Limb (tissue), 2 donors: ENCODE data around the gene SP2.

Experiments used
- DNase-seq, 2 donors: peaks; one replicate each; pipeline ENCODE4 v3.0.0-alpha.2; 2016; ENCODE audit errors: extremely low spot score in 2 of 2

The SP2 gene

DNA sequence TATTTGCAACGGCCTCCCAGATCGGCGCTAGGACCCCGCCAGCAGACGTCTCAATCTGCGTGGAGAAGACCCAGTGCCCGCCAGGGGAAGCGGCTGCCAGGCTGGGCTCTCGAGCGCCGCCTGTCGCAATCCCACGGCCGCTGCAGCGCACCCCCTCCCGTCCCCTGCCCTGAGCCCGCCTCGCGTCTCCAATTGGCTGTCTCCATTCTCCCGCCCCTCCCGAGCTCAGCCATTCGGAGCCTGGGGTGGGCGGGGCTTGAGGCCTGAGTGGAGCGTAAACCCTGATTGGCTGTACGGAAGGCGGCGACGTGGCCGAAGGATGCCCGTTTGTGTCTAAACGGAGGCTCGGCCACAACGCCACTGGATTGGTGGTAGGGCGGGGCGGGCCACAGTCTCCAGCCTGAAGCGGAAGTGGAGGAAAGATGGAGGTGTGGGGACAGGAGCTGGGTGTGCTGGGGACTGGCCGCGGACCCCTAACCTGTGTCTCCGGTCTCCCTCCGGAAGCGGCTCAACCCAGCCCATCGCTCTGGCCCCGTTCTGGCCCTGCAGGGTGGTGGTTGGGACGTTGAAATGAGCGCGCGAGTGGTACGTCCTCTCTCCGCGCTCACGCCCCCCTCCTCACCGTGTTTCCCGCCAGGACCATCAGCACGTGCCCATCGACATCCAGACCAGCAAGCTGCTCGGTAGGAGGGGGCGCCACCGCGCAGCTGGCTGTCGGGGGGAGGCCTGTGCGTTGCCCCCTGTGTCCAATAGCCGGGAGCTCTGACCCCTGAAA, 74.9 kb downstream of the SP2 start, which contains the start of gene CDK5RAP3:
TSS of gene CDK5RAP3 (plus strand) at position 389 of the 775 bp plus-strand sequence. CDS start at position 423, 34 bp downstream.
- peak; percentile 99 to 100 for DNase-seq

DNA sequence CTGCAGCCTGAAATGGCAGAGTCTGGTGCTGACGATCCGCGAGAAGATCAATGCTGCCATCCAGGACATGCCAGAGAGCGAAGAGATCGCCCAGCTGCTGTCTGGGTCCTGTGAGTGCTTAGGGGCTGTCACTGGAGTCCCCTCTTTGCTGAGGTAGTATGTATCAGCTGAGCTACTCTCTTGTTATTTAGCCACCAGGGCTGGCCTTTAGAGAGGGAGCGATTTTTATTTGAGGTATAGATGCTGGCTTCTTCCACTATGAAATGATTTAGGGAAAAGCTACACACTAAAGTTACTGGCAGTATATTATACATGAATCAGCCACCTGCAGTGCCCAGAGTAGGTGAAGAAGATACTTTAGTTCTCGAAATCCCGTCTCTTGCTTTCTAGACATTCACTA, 77.5 kb downstream of the SP2 start:
- no peak for DNase-seq

DNA sequence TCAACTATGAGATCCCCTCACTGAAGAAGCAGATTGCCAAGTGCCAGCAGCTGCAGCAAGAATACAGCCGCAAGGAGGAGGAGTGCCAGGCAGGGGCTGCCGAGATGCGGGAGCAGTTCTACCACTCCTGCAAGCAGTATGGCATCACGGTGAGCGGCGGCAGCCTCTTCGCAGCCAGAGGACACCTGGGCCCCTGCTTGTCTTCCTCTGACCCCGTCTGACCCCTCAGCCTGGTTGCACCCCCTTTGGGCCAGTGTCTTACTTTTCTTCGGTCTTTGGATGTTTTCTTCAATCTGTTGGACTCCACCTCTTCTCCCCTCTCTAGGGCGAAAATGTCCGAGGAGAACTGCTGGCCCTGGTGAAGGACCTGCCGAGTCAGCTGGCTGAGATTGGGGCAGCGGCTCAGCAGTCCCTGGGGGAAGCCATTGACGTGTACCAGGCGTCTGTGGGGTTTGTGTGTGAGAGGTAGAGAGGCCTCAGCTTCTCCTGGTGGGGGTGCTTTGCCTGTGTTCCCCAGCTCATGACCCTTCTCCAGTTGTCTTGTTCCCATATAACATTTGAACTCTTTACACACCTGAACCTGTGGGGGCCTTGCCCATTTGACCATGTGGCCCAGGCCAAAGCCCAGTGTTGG, 79.3 kb downstream of the SP2 start:
- no peak for DNase-seq

DNA sequence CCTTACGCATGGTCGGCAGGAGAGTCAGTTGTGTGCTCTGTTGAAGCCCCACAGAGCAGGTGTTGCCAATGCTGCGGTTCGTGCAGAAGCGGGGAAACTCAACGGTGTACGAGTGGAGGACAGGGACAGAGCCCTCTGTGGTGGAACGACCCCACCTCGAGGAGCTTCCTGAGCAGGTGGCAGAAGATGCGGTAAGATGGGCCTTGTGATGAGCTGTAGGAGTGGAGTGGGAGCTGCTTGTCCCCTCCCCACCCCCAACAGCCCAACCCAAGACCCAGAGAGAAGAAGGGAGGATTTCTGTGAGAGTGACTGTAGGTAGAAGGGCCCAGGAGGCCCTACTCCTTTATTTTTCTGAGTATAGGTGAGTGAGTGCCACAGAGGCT, 79.8 kb downstream of the SP2 start:
- no peak for DNase-seq

DNA sequence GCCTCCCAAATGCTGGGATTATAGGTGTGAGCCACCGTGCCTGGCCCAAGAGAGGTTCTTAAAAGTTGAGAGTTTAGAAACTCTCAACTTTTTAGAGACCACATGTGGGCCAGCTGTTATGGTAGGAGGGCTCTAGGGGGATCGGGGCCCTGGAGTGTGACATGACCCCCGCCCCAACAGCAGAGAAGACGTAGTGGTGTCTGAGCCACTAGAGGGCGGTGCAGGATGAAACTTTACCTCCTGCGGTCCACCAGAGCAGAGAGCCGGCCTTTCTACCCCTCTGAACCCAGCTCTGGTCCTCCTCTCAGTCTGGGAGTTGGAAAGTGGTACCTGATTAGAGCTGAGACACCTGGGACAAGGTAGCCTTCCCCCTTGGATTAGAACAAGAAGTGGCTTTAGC, 82.3 kb downstream of the SP2 start:
- peak; percentile 72 to 80 for DNase-seq
